Keratinocyte (primary cell): ENCODE data around the gene DLG1. TPM values are rescaled to one million over a fixed set of nuclear protein-coding genes. Genes with fewer than 3 reads are reported as not detected.

ENCODE experiments used
- DNase-seq: peaks from one replicate; pipeline ENCODE4 v3.0.0-alpha.2; 2011; ENCODE audit warnings: low read depth, missing footprints, low spot score
- FAIRE-seq: peaks from 2 replicates; lab custom pipeline; 2011; peaks lifted over from hg19 to GRCh38; lab: Jason Lieb, UNC
- H2AFZ ChIP-seq: 2 replicates; pipeline ENCODE4 v1.6.0; 2012; ENCODE audit warnings: low read length, control low read depth, inconsistent platforms; ENCODE audit not compliant: control insufficient read depth
- H3K27ac ChIP-seq: 2 replicates; pipeline ENCODE4 v1.5.1; 2011; ENCODE audit warnings: low read length; ENCODE audit not compliant: control insufficient read depth, insufficient read depth
- H3K27me3 ChIP-seq: 3 replicates; pipeline ENCODE4 v1.6.0; 2011; ENCODE audit warnings: low read length; ENCODE audit not compliant: control insufficient read depth, insufficient read depth; ENCODE audit errors: extremely low read depth
- H3K36me3 ChIP-seq, 2 experiments: 2 replicates in 1 of 2; 3 replicates in 1 of 2; pipeline ENCODE4 v1.5.1; 2011; ENCODE audit warnings: low read length in 2 of 2, mild to moderate bottlenecking in 1 of 2; ENCODE audit not compliant: control insufficient read depth in 2 of 2, insufficient read depth in 2 of 2; ENCODE audit errors: extremely low read depth in 1 of 2
- H3K4me1 ChIP-seq: 3 replicates; pipeline ENCODE4 v1.5.1; 2011; ENCODE audit warnings: low read length; ENCODE audit not compliant: control insufficient read depth, insufficient read depth; ENCODE audit errors: extremely low read depth
- H3K4me2 ChIP-seq: 3 replicates; pipeline ENCODE4 v1.6.0; 2011; ENCODE audit warnings: low read depth, low read length; ENCODE audit not compliant: control insufficient read depth, insufficient read depth; ENCODE audit errors: extremely low read depth
- H3K4me3 ChIP-seq, 3 experiments: fragments of 200-600 bp in 1 of 3; sonication (generic) in 1 of 3; 2 replicates in 2 of 3; 3 replicates in 1 of 3; pipeline ENCODE4 v1.5.1; 2011 to 2016; ENCODE audit warnings: low read length in 3 of 3, mild to moderate bottlenecking in 3 of 3, control low read depth in 2 of 3, inconsistent platforms in 1 of 3, low read depth in 1 of 3, mixed read lengths in 1 of 3, mixed run types in 1 of 3, moderate library complexity in 1 of 3; ENCODE audit not compliant: control insufficient read depth in 2 of 3, insufficient read depth in 2 of 3; ENCODE audit errors: extremely low read depth in 1 of 3
- H3K79me2 ChIP-seq: 2 replicates; pipeline ENCODE4 v1.6.0; 2012; ENCODE audit warnings: low read length; ENCODE audit not compliant: control insufficient read depth, insufficient read depth
- H3K9ac ChIP-seq: 3 replicates; pipeline ENCODE4 v1.6.0; 2011; ENCODE audit warnings: low read length; ENCODE audit not compliant: control insufficient read depth, insufficient read depth; ENCODE audit errors: extremely low read depth
- H3K9me1 ChIP-seq: 3 replicates; pipeline ENCODE4 v1.6.0; 2011; ENCODE audit warnings: low read length; ENCODE audit not compliant: control insufficient read depth, insufficient read depth; ENCODE audit errors: extremely low read depth
- H3K9me3 ChIP-seq: 2 replicates; pipeline ENCODE4 v1.5.1; 2012; ENCODE audit warnings: low read depth, low read length; ENCODE audit not compliant: control insufficient read depth
- H4K20me1 ChIP-seq: 3 replicates; pipeline ENCODE4 v1.6.0; 2011; ENCODE audit warnings: low read length; ENCODE audit not compliant: control insufficient read depth, insufficient read depth; ENCODE audit errors: extremely low read depth
- EZH2 ChIP-seq: IDR thresholded peaks from one replicate; pipeline ENCODE4 v1.6.1; 2012; ENCODE audit warnings: inconsistent platforms, mild to moderate bottlenecking, low read length, moderate library complexity
- dilution Hi-C: fragments of 300-500 bp; cut with MboI; formaldehyde crosslinking; loops from one replicate; pipeline ENCODE4 v1.7.0; 2020; ENCODE audit warnings: low sequenced_read_pairs; ENCODE audit not compliant: extremely low pct_ligation_motif_present
- polyA plus RNA-seq, 5 experiments: library from polyadenylated mRNA; depleted of rRNA in 3 of 5; stranded (reverse) in 3 of 5; stranded (forward) in 1 of 5; unstranded in 1 of 5; fragments of >200 nt; gene quantifications; 1 replicate in 1 of 5; 2 replicates in 3 of 5; 3 replicates in 1 of 5; pipeline versions ENCODE4 v1.2.1 to v1.2.3, GENCODE V29; 2011 to 2012; ENCODE audit warnings: missing spikeins in 2 of 5, low read depth in 1 of 5, low replicate concordance in 1 of 5
- TF ChIP-seq, protein P1 (sequence below), 3 experiments: IDR thresholded peaks in 1 of 3; conservative IDR thresholded peaks in 1 of 3; optimal IDR thresholded peaks in 1 of 3; 2 replicates in 2 of 3; 3 replicates in 1 of 3; pipeline versions ENCODE3 to v1.5.1; 2011; ENCODE audit warnings: low read length in 3 of 3, mild to moderate bottlenecking in 3 of 3, moderate library complexity in 2 of 3, control low read depth in 1 of 3, inconsistent platforms in 1 of 3; ENCODE audit not compliant: insufficient read depth in 2 of 3; ENCODE audit errors: extremely low read depth in 1 of 3

DLG1 gene
- polyA plus RNA-seq, 1 donor (not counting 4 experiments of a cell fraction or from before 2014, with no cell fraction given), result 139 TPM

GRCh38 chr3:197222937-197223370 is 75.5 kb downstream of the DLG1 start:
- no peak for DNase-seq
- H4K20me1 ChIP-seq, result peaks cover 13% of the 10 kb centered on the region
- peaks cover 2% of the 10 kb centered on the region for H3K4me1 ChIP-seq
- H3K4me2 ChIP-seq, result no peak overlapping the region
- dilution Hi-C loops, result no loop called here
- H2AFZ ChIP-seq, result no peak overlapping the region
- no peak for FAIRE-seq
- no peaks in the 10 kb centered on the region for H3K9me3 ChIP-seq
- H3K27ac ChIP-seq, result peak overlapping the region; percentile 3
- peaks cover 0 to 15% of the 10 kb centered on the region in 2 experiments for H3K36me3 ChIP-seq
- peak overlapping the region; percentile 2 for H3K9ac ChIP-seq
- TF ChIP-seq EZH2, result no peak
- TF ChIP-seq, protein P1, sequence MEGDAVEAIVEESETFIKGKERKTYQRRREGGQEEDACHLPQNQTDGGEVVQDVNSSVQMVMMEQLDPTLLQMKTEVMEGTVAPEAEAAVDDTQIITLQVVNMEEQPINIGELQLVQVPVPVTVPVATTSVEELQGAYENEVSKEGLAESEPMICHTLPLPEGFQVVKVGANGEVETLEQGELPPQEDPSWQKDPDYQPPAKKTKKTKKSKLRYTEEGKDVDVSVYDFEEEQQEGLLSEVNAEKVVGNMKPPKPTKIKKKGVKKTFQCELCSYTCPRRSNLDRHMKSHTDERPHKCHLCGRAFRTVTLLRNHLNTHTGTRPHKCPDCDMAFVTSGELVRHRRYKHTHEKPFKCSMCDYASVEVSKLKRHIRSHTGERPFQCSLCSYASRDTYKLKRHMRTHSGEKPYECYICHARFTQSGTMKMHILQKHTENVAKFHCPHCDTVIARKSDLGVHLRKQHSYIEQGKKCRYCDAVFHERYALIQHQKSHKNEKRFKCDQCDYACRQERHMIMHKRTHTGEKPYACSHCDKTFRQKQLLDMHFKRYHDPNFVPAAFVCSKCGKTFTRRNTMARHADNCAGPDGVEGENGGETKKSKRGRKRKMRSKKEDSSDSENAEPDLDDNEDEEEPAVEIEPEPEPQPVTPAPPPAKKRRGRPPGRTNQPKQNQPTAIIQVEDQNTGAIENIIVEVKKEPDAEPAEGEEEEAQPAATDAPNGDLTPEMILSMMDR (optimal IDR thresholded peaks at IDR 0.05 in 1 of 3, IDR thresholded peaks at IDR 0.05 in 1 of 3, conservative IDR thresholded peaks at IDR 0.05 in 1 of 3; ENCODE audit: extremely low read depth in 1 of 3, insufficient read depth in 2 of 3, low read length in 3 of 3), result no peak
- no peak overlapping the region for H3K4me3 ChIP-seq
- H3K27me3 ChIP-seq, result no peaks in the 10 kb centered on the region
- H3K79me2 ChIP-seq, result peaks cover 99% of the 10 kb centered on the region
- no peaks in the 10 kb centered on the region for H3K9me1 ChIP-seq

DNA sequence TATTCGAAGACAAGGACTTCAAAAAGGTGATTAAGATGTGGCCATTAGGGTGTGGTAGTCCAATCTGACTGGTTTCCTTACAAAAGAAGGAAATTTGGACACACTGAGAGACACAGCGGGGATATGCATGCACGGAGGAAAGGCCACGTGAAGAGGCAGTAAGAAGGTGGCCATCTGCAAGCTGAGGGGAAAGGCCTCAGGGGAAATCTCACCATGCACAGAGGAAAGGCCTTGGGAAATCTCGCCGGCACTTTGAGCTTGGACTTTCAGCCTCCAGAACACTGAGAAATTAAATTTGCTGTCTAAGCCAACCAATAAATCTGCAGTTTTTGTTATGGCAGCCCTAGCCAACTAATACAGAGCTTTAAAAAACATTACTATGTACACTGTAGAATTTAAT is 78.8 kb downstream of the DLG1 start:
- FAIRE-seq, result no peak
- Histone ChIP-seq H3K9me3 (no peaks in the 10 kb centered on the region), H3K27ac (no peak overlapping the region), H3K4me2 (no peak overlapping the region), H3K4me1 (peaks cover 17% of the 10 kb centered on the region), H3K36me3 (peaks cover 0 to 11% of the 10 kb centered on the region in 2 experiments), H4K20me1 (peaks cover 15% of the 10 kb centered on the region), H3K9ac (no peak overlapping the region), H3K4me3 (no peak overlapping the region), H2AFZ (no peak overlapping the region), H3K27me3 (no peaks in the 10 kb centered on the region), H3K9me1 (no peaks in the 10 kb centered on the region), H3K79me2 (peaks cover 99% of the 10 kb centered on the region)
- DNase-seq, result no peak
- TF ChIP-seq EZH2, result no peak
- TF ChIP-seq, protein P1 (optimal IDR thresholded peaks at IDR 0.05 in 1 of 3, IDR thresholded peaks at IDR 0.05 in 1 of 3, conservative IDR thresholded peaks at IDR 0.05 in 1 of 3; ENCODE audit: extremely low read depth in 1 of 3, insufficient read depth in 2 of 3, low read length in 3 of 3), result no peak
- dilution Hi-C loops, result no loop called here
